H1 (cell line): Measurements from ENCODE around the gene MAP1LC3A.

Source experiments
- EP300 ChIP-seq, 2 experiments: IDR thresholded peaks; 1 replicate in 1 of 2; 2 replicates in 1 of 2; pipeline ENCODE4 v1.6.1; 2011 to 2012; ENCODE audit warnings: low read depth in 2 of 2, low read length in 2 of 2, mild to moderate bottlenecking in 2 of 2, borderline replicate concordance in 1 of 2, inconsistent platforms in 1 of 2, moderate library complexity in 1 of 2
- NRF1 ChIP-seq: IDR thresholded peaks from 2 replicates; pipeline ENCODE4 v1.6.1; 2011; ENCODE audit warnings: mild to moderate bottlenecking, low read depth, low read length, improper control_type of control experiment
- POLR2A ChIP-seq, 2 experiments: IDR thresholded peaks; 1 replicate in 1 of 2; 2 replicates in 1 of 2; pipeline ENCODE4 v1.6.1; 2011; ENCODE audit warnings: low read depth in 2 of 2, low read length in 2 of 2, mild to moderate bottlenecking in 2 of 2; ENCODE audit errors: control extremely low read depth in 1 of 2
- POLR2AphosphoS5 ChIP-seq: IDR thresholded peaks from 2 replicates; pipeline ENCODE4 v1.6.1; 2011; ENCODE audit warnings: low read depth, low read length
- SAP30 ChIP-seq: fragments of 300-600 bp; sonication (generic); IDR thresholded peaks from 2 replicates; pipeline ENCODE4 v1.7.1; 2012; ENCODE audit warnings: low read length, moderate library complexity, mild to moderate bottlenecking, inconsistent platforms; ENCODE audit not compliant: insufficient read depth, insufficient replicate concordance
- SIN3A ChIP-seq, 2 experiments: IDR thresholded peaks in 1 of 2; conservative IDR thresholded peaks in 1 of 2; 2 replicates each; pipeline ENCODE4 v1.6.1; 2011 to 2012; ENCODE audit warnings: low read length in 2 of 2, improper control_type of control experiment in 1 of 2, low read depth in 1 of 2, mild to moderate bottlenecking in 1 of 2
- TF ChIP-seq, protein P1 (sequence below), 3 experiments: IDR thresholded peaks; 1 replicate in 2 of 3; 2 replicates in 1 of 3; pipeline versions ENCODE4 v1.5.1 to v1.6.1; 2011; ENCODE audit warnings: low read length in 3 of 3, mild to moderate bottlenecking in 3 of 3, inconsistent platforms in 2 of 3, low read depth in 1 of 3, moderate library complexity in 1 of 3; ENCODE audit not compliant: insufficient read depth in 1 of 3; ENCODE audit errors: control extremely low read depth in 1 of 3

DNA sequence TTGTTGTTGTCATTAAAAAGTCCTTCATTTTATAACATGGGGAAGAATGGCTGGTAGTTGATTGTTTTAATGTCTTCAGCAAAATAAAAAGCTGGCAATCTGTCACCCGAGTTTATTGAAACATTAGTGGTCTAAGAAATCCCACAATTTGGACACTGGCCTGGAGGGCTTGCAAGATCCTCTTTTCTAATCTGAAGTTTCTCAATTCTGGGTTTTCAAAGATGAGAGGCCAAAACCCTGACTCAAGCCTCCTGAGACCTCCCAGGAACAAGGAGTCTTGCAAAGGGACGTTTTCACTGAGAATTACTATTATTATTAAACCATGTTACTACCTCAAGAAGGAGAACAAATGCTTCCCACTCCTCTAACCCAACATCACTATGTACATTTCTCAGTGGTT lies 19.5 kb downstream of the MAP1LC3A start:
- TF ChIP-seq, protein P1, sequence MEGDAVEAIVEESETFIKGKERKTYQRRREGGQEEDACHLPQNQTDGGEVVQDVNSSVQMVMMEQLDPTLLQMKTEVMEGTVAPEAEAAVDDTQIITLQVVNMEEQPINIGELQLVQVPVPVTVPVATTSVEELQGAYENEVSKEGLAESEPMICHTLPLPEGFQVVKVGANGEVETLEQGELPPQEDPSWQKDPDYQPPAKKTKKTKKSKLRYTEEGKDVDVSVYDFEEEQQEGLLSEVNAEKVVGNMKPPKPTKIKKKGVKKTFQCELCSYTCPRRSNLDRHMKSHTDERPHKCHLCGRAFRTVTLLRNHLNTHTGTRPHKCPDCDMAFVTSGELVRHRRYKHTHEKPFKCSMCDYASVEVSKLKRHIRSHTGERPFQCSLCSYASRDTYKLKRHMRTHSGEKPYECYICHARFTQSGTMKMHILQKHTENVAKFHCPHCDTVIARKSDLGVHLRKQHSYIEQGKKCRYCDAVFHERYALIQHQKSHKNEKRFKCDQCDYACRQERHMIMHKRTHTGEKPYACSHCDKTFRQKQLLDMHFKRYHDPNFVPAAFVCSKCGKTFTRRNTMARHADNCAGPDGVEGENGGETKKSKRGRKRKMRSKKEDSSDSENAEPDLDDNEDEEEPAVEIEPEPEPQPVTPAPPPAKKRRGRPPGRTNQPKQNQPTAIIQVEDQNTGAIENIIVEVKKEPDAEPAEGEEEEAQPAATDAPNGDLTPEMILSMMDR (IDR thresholded peaks at IDR 0.05; ENCODE audit: control extremely low read depth in 1 of 3, insufficient read depth in 1 of 3, low read depth in 1 of 3, low read length in 3 of 3) = no peak
- TF ChIP-seq POLR2AphosphoS5 (no peak), POLR2A (IDR thresholded peaks at IDR 0.05; ENCODE audit: control extremely low read depth in 1 of 2, low read depth in 2 of 2, low read length in 2 of 2) (no peak), SAP30 (no peak), NRF1 (no peak), EP300 (IDR thresholded peaks at IDR 0.05; ENCODE audit: borderline replicate concordance in 1 of 2, low read depth in 2 of 2, low read length in 2 of 2) (no peak), SIN3A (conservative IDR thresholded peaks at IDR 0.05 in 1 of 2, IDR thresholded peaks at IDR 0.05 in 1 of 2; ENCODE audit: low read depth in 1 of 2, low read length in 2 of 2) (no peak)
